COLO668 (cell line): Measurements from ENCODE around the gene ROR1.

Experiments used
- DNase-seq: peaks from one replicate; lab custom pipeline; 2025; ENCODE audit not compliant: unreplicated experiment; lab: John Stamatoyannopoulos, UW

Gene ROR1

DNA sequence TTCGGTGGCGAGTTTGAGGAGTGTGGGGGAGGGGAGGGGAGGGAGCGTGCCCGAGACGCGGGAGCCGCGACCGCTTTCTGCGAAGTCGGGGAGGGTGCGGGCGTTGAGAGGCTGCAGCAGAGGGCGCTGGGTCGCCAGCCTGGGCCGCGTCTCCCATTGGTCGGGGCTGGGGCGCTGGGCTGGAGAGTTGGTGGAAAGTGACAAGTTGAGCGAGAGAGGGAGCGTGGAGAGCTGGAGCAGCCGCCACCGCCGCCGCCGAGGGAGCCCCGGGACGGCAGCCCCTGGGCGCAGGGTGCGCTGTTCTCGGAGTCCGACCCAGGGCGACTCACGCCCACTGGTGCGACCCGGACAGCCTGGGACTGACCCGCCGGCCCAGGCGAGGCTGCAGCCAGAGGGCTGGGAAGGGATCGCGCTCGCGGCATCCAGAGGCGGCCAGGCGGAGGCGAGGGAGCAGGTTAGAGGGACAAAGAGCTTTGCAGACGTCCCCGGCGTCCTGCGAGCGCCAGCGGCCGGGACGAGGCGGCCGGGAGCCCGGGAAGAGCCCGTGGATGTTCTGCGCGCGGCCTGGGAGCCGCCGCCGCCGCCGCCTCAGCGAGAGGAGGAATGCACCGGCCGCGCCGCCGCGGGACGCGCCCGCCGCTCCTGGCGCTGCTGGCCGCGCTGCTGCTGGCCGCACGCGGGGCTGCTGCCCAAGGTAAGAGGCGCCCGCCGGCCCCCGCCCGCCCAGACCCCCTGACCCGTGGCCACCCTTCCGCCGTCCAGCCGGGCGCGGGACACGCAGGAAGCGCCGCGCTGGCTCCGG is at the start of gene ROR1:
TSS of gene ROR1 (plus strand) at position 203 of the 802 bp plus-strand sequence.
- peak; percentile 98 for DNase-seq

DNA sequence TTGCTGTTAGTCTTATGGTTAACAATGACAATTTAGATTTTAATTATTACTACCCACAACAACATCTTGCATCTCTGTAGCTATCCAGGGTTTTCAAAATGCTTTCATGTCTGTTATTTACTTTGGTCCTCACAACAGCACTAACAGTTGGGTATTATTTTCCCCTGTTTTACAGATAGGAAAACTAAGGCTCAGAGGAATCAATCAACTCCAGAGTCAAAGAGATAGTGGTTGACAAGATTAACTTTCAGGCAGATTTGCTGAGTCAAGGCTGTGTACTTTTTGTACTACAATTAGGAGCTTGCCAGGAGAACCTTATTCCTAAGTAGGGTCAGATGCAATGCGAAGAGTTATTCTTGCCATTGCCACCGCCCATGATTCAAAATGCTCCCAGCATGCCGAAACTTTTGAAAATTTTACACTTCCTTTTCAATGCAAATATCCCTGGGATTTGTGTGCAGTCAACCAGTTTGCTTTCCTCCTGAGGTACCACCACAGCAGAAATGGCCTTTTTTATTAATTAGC is 49.4 kb upstream of the ROR1 start:
- DNase-seq: no peak

GRCh38 chr1:63728611-63729226 is 45.1 kb upstream of the ROR1 start:
- peak; percentile 82 for DNase-seq

DNA sequence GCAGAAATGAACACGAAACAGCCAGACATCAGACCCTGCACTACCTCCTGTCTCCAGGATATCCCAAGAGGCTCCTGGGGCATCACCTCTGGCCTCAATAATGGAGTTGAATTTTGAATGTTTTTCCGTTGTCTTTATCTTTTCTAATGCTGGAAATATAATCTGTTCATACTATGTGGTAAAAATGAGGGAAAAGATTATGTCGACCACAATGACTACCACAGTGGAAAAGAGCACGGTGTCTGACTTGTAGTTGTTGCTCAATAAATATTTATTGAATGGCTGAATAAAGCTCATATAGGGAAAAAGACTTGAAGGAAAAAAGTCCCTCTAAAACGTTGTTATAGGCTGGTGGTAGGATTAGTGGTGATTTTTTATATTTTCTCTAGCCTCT is 44.6 kb upstream of the ROR1 start:
- no peak for DNase-seq

- peak; percentile 34 for DNase-seq
Measured at GRCh38 chr1:63730211-63730610, 43.6 kb upstream of the ROR1 start.

DNA sequence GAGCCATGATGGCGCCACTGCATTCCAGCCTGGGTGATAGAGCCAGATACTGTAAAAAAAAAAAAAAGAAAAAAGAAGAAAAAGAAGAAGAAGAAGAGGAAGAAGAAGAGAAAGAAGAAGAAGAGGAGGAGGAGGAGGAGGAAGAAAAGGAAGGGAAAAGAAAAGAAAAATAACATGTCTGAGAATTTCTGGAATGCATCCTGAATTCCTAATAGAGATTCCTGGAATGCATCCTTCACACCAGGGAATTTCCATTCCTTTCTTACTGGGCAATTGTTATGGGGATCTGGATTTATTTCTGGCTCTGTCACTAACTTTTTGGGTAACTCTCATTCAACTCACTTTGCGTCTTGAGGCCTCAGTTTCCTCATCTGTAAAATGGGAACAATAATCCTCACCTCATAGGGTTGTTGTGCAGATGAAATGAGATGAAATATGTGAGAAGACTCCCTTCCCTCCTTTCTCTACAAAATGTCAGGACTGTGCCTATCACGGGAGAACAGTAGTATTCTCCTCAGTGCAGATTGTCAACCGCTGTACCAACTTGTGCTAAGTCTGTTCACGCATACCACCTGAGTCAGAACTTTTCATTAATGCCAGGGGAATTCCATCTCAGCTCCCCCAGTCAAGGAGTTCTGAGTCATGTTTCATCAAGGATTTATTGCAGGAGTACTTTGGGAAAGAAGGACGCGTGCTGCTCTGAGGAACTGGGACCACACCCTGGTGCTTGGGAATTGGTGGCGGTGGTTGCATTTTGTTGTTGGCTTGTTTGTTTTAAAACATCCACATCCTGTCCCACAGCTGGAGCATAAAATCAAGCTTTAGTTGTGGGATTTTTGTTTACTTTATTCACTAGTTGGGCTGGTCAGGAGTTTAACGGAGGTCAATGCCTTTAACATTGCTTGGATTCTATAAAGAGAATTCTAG is 42.4 kb upstream of the ROR1 start:
- DNase-seq: peak; percentile 36

DNA sequence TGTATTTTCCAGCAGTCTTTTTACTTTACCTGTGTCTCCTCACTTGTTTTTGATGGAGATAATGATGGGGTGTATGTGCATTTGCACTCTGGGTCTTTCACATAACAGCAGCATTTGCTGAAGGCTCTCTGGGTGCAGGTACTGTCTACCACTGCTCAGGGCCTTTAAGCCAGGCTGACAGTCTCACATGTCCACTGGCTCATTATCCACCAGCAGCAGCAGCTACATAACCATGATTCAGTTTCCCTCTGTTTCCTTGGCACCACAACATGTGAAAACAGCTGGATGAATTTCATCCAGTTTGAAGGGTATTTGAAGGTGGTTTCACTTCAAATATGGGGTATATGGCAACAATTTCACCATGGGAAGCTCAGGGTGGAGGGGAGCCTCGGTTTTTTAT is 41.2 kb upstream of the ROR1 start:
- DNase-seq: no peak

- DNase-seq: no peak
Measured at GRCh38 chr1:63738772-63739171, 35.0 kb upstream of the ROR1 start.

GRCh38 chr1:63739452-63739851 is 34.4 kb upstream of the ROR1 start:
- no peak for DNase-seq

DNA sequence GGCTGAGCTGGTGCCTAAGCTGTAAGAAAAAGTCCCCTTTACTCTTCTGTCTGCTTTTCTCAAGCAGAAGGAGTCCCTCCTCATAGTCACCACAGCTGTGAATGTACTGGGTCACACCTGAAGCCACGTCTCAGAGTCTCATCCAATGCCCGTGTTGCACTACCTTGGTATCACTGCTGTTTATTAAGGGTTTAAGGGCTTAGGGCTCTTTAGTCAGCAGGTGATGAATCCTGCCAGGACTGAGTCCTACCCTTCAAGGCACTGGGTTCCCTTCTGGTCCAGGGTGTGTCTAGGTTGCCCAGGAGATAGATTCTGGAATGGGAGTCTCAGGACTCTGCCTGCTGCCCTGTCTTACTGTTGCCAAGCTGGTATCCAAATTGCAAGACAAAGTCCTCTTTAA is 33.4 kb upstream of the ROR1 start:
- DNase-seq: no peak

- DNase-seq: no peak
Measured at GRCh38 chr1:63742526-63742925, 31.3 kb upstream of the ROR1 start.

GRCh38 chr1:63743781-63744180 is 30.0 kb upstream of the ROR1 start:
- no peak for DNase-seq

- no peak for DNase-seq
Measured at GRCh38 chr1:63746129-63746864, 27.5 kb upstream of the ROR1 start.

GRCh38 chr1:63747445-63747844 is 26.4 kb upstream of the ROR1 start:
- no peak for DNase-seq

GRCh38 chr1:63748046-63748580 is 25.7 kb upstream of the ROR1 start:
- no peak for DNase-seq

GRCh38 chr1:63748641-63749040 is 25.2 kb upstream of the ROR1 start:
- DNase-seq: no peak

- no peak for DNase-seq
Measured at GRCh38 chr1:63750721-63751120, 23.1 kb upstream of the ROR1 start.

DNA sequence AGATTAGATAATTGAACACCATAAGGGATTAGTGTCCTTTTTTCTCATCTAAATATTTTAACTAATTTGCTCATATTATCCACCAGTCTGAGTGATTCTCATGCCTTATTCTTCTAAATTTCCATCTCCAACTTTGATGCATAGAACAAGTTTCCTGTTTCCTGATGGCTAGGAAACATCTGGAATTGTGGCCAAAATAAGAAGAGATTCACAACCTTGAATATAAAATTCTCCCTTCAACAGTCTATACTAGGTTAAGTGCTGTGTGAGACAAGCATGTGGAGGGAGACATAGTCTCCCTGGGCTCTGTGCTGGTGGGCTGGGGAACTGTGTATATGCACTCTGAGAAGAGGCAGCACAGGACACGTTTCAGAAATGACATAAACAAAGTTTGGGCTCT is 21.6 kb upstream of the ROR1 start:
- DNase-seq: no peak

DNA sequence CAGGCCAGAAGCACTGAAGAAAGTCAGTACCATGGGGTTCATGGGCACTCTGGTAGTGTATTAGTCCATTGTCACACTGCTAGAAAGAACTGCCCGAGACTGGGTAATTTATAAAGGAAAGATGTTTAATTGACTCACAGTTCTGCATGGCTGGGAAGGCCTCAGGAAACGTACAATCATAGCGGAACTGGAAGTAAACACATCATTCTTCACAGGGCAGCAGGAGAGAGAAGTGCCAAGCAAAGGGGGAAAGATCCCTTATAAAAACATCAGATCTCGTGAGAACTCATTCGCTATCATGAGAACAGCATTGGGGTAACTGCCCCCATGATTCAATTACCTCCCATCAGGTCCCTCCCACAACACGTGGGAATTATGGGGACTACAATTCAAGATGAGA is 20.2 kb upstream of the ROR1 start:
- no peak for DNase-seq

DNA sequence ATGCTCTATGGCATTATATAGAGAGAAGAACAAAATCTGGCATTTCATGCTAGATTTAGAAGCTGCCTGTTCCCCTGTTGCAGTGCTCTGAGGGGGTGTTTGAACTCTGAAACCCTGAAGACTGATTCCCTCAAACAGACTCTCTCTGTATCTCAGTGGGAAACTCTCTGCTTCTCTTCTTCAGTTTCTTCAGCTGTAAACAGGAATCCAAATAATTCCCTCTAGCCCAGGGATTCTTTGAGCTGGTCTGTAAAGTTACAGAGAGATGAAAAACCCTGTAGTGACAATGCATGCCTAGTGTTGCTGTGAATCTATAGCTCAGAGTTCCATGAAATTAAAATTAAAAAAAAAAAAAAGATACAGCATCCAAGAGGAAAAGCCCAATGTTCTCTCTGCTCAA is 17.0 kb upstream of the ROR1 start:
- DNase-seq: no peak

DNA sequence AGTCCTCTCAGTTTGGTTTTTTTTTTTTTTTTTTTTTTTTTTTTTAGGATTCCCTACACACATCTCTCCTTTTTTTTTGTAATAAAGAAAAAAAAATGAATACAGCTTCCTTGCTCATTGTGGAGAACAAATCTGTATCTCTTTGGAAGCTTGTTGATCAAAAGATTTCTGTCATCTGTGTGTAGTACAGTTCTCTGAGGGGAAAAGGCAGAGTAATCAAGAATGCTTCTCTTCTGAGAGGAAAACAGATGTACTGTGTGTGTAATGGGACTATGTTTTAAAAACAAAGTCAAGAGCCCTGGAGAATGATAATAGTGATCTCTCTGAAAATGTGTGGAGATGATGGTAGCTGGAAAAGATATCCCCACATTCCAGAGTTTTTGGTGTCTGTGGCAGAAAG is 16.5 kb upstream of the ROR1 start:
- no peak for DNase-seq
